ENCODE measurements around the gene LCN12.

- TF ChIP-seq, protein P1, sequence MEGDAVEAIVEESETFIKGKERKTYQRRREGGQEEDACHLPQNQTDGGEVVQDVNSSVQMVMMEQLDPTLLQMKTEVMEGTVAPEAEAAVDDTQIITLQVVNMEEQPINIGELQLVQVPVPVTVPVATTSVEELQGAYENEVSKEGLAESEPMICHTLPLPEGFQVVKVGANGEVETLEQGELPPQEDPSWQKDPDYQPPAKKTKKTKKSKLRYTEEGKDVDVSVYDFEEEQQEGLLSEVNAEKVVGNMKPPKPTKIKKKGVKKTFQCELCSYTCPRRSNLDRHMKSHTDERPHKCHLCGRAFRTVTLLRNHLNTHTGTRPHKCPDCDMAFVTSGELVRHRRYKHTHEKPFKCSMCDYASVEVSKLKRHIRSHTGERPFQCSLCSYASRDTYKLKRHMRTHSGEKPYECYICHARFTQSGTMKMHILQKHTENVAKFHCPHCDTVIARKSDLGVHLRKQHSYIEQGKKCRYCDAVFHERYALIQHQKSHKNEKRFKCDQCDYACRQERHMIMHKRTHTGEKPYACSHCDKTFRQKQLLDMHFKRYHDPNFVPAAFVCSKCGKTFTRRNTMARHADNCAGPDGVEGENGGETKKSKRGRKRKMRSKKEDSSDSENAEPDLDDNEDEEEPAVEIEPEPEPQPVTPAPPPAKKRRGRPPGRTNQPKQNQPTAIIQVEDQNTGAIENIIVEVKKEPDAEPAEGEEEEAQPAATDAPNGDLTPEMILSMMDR (optimal IDR thresholded peaks at IDR 0.05 in 1 of 3, IDR thresholded peaks at IDR 0.05 in 1 of 3, conservative IDR thresholded peaks at IDR 0.05 in 1 of 3; ENCODE audit: extremely low read depth in 1 of 3, insufficient read depth in 2 of 3, low read length in 3 of 3): no peak
- no peak for TF ChIP-seq EZH2 (IDR thresholded peaks at IDR 0.05; ENCODE audit: low read length)
Observed at GRCh38 chr9:136915632-136916329, 36.3 kb upstream of the LCN12 start.
